ENCODE measurements around the gene SFTA2.

DNA sequence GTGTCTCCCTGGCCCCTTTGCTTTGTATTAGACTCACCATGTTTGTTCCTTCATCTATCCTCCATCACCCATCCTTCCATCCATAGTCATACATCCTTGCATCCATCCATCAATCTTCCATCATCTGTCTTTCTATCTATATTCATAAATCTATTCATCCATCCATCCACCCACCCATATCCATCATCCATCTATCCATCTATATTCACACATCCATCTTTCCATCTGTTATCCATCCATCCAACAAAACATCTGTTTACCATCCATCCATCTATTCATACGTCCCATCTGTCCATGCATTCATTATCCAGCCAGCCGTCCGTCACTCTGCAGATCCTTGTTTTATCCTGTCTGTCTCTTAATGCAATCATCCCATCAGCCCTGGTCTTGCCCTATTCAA is 37.0 kb downstream of the SFTA2 start:
- no peak for TF ChIP-seq CTCF (tag by site-specific recombination; IDR thresholded peaks at IDR 0.05)
- no peak for TF ChIP-seq SP3 (tag by site-specific recombination; IDR thresholded peaks at IDR 0.05)
- no peak for TF ChIP-seq ZNF280D (tag by site-specific recombination; IDR thresholded peaks at IDR 0.05)

Measured in HEK293 (cell line).